Measurements from ENCODE around the gene IPO4.

The IPO4 gene

DNA sequence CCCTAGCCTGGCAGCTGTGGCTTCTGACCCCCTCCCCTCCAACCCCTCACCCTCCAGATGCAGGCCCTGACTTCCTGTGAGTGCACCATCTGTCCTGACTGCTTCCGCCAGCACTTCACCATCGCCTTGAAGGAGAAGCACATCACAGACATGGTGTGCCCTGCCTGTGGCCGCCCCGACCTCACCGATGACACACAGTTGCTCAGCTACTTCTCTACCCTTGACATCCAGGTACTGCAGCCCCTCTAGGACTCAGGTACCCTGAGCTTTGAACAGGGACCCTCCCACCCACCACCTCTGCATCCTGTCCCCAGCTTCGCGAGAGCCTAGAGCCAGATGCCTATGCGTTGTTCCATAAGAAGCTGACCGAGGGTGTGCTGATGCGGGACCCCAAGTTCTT, 33.5 kb downstream of the IPO4 start:
- no peak overlapping the region for H3K4me3 ChIP-seq (ENCODE audit: low read depth, low read length)
- no peak overlapping the region for H3K27ac ChIP-seq
- DNase-seq: no peak
- in situ Hi-C loops (cut with HindIII; ENCODE audit: low pct_ligation_motif_present, low sequenced_read_pairs): no loop called here
- H3K36me3 ChIP-seq (replicated peaks): peaks cover 70% of the 10 kb centered on the region
- TF ChIP-seq, protein P1, sequence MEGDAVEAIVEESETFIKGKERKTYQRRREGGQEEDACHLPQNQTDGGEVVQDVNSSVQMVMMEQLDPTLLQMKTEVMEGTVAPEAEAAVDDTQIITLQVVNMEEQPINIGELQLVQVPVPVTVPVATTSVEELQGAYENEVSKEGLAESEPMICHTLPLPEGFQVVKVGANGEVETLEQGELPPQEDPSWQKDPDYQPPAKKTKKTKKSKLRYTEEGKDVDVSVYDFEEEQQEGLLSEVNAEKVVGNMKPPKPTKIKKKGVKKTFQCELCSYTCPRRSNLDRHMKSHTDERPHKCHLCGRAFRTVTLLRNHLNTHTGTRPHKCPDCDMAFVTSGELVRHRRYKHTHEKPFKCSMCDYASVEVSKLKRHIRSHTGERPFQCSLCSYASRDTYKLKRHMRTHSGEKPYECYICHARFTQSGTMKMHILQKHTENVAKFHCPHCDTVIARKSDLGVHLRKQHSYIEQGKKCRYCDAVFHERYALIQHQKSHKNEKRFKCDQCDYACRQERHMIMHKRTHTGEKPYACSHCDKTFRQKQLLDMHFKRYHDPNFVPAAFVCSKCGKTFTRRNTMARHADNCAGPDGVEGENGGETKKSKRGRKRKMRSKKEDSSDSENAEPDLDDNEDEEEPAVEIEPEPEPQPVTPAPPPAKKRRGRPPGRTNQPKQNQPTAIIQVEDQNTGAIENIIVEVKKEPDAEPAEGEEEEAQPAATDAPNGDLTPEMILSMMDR (IDR thresholded peaks at IDR 0.05; ENCODE audit: low read depth, low read length, missing control alignments): no peak
- no peaks in the 10 kb centered on the region for H3K27me3 ChIP-seq (replicated peaks)

DNA sequence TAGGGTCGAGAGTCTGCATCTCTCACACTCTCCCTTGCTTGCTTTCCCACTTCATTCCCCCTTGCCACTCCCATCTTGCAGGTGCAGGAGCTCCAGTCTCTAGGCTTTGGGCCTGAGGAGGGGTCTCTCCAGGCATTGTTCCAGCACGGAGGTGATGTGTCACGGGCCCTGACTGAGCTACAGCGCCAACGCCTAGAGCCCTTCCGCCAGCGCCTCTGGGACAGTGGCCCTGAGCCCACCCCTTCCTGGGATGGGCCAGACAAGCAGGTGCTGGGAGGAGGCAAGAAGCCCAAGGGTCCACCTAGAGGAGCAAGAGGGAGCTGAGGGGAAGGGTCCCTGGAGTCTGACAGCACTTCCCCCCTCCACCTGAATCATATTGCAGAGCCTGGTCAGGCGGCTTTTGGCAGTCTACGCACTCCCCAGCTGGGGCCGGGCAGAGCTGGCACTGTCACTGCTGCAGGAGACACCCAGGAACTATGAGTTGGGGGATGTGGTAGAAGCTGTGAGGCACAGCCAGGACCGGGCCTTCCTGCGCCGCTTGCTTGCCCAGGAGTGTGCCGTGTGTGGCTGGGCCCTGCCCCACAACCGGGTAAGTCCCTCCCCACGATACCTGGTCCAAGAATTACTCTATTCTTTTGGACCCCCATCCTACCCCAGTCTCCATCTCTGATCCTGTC, 37.1 kb downstream of the IPO4 start:
- in situ Hi-C loops (cut with HindIII; ENCODE audit: low pct_ligation_motif_present, low sequenced_read_pairs): no loop called here
- Histone ChIP-seq H3K36me3 (replicated peaks) (peaks cover 54% of the 10 kb centered on the region), H3K4me3 (ENCODE audit: low read depth, low read length) (no peak overlapping the region), H3K27ac (no peak overlapping the region), H3K27me3 (replicated peaks) (no peaks in the 10 kb centered on the region)
- no peak for DNase-seq
- TF ChIP-seq, protein P1 (IDR thresholded peaks at IDR 0.05; ENCODE audit: low read depth, low read length, missing control alignments): no peak

DNA sequence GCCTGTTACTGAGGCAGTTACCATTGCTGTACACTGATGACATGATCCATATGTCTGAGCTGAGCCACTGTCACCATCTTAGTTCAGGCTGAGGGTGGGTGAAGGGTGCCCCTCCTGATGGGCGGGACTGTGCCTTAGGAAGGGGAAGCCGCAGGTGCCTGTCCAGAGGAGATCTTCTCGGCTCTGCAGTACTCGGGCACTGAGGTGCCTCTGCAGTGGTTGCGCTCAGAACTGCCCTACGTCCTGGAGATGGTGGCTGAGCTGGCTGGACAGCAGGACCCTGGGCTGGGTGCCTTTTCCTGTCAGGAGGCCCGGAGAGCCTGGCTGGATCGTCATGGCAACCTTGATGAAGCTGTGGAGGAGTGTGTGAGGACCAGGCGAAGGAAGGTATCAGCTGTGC, 37.6 kb downstream of the IPO4 start:
- H3K36me3 ChIP-seq (replicated peaks): peaks cover 49% of the 10 kb centered on the region
- H3K27me3 ChIP-seq (replicated peaks): no peaks in the 10 kb centered on the region
- no peak for DNase-seq
- TF ChIP-seq, protein P1 (IDR thresholded peaks at IDR 0.05; ENCODE audit: low read depth, low read length, missing control alignments): no peak
- no peak overlapping the region for H3K4me3 ChIP-seq (ENCODE audit: low read depth, low read length)
- no peak overlapping the region for H3K27ac ChIP-seq
- in situ Hi-C loops (cut with HindIII; ENCODE audit: low pct_ligation_motif_present, low sequenced_read_pairs): no loop called here

DNA sequence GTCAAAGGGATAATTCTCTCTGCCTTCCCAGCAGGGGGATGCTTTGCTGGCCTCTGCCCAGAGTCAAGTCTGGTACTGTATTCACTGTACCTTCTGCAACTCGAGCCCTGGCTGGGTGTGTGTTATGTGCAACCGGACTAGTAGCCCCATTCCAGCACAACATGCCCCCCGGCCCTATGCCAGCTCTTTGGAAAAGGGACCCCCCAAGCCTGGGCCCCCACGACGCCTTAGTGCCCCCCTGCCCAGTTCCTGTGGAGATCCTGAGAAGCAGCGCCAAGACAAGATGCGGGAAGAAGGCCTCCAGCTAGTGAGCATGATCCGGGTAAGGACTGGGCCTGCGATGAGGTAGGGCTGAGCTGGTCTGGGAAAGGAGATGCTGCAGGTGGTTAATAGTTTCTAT, 38.0 kb downstream of the IPO4 start:
- DNase-seq: no peak
- TF ChIP-seq, protein P1 (IDR thresholded peaks at IDR 0.05; ENCODE audit: low read depth, low read length, missing control alignments): no peak
- H3K36me3 ChIP-seq (replicated peaks): peaks cover 44% of the 10 kb centered on the region

DNA sequence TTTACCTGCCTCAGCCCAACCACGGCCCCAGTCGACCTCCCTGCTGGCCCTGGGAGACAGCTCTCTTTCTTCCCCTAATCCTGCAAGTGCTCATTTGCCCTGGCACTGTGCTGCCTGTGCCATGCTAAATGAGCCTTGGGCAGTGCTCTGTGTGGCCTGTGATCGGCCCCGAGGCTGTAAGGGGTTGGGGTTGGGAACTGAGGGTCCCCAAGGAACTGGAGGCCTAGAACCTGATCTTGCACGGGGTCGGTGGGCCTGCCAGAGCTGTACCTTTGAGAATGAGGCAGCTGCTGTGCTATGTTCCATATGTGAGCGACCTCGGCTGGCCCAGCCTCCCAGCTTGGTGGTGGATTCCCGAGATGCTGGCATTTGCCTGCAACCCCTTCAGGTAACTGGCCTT, 38.6 kb downstream of the IPO4 start:
- in situ Hi-C loops (cut with HindIII; ENCODE audit: low pct_ligation_motif_present, low sequenced_read_pairs): no loop called here
- TF ChIP-seq, protein P1 (IDR thresholded peaks at IDR 0.05; ENCODE audit: low read depth, low read length, missing control alignments): no peak
- no peak overlapping the region for H3K4me3 ChIP-seq (ENCODE audit: low read depth, low read length)
- H3K36me3 ChIP-seq (replicated peaks): peaks cover 39% of the 10 kb centered on the region
- no peak overlapping the region for H3K27ac ChIP-seq
- H3K27me3 ChIP-seq (replicated peaks): no peaks in the 10 kb centered on the region
- no peak for DNase-seq

More for the DNA sequence above, 38.0 kb downstream of the IPO4 start:
- in situ Hi-C loops (cut with HindIII; ENCODE audit: low pct_ligation_motif_present, low sequenced_read_pairs): no loop called here
- no peak overlapping the region for H3K27ac ChIP-seq
- H3K4me3 ChIP-seq (ENCODE audit: low read depth, low read length): no peak overlapping the region
- no peaks in the 10 kb centered on the region for H3K27me3 ChIP-seq (replicated peaks)
